HG02763 (cell line): ENCODE data around the gene GABRG3.

Experiments
- ATAC-seq: cut with Tn5 transposase; IDR thresholded peaks from one replicate; pipeline ENCODE4 v1.9.1; 2021; ENCODE audit warnings: mild to moderate bottlenecking, moderate library complexity; ENCODE audit not compliant: unreplicated experiment

GABRG3 gene

DNA sequence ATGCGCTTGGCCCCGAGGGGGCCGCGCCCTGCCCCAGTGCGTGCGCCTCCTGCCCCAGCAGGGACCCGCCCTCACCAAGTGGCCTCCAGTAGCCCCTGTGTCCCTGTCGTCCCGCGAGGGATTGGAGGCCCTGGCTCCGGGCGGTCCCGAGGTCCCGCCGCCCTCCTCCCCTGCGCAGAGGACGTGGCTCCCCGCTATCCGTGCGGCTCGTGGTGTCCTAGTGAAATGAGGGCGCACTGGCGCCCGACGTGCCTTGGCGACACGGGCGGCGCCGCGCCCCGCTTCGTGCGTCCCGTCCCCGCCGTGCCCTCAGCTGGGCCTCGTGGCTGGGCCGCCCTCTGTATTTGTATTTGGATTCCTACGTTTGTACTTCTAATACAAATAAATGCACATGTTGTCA is 570.6 kb downstream of the GABRG3 start:
- ATAC-seq: no peak

DNA sequence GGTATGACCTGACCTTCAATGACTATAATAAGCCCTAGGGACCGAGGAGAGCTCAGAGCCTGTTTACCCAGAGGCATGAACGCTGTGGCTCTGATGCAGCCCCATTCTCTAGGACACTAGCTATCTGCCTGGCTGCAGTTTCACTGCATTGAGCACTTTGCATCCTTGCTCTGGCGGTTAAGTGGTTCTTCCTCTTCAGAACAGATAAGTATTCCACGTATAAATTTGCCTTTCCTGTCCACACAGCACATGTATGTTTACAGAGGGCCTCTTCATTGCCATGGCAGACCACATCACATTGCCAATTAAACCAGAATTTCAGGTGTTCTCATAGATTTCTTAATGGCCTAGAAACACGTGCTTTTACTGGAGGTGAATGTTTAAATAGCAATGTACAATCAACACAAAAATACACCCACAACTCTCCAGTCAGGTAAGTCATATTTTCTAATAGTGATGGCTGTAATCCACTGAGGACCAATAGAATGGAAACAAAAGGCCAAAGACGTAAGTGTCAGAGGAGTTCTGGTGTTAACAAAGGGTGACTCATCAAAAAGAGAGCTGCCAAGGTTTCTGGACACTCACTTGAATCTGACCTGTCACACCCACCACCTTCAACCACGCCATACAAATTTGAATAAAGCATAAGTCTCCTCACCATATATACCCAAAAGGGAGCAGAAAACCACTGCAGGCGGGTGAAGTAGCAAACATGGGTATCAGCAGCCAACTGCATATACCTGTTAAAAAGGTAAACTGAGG is 574.7 kb downstream of the GABRG3 start:
- ATAC-seq: no peak

DNA sequence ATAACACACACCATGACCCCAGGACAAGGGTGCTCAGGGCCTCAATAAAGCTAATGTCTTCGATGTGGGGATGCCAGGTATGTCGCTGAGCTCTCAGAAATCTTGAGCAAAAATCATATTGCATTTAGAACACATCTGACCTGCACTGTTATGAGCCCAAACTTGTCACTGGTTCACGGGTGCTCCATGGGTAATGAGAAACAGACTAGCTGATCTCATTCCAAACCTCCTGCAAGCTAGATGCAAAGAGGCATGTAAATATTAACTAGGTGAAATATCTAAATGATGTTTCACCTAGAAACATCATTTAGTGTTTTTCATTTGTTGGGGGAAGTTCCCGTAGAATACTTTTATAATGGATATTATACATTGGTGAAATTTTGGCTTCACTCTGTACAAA is 578.8 kb downstream of the GABRG3 start:
- ATAC-seq: no peak

DNA sequence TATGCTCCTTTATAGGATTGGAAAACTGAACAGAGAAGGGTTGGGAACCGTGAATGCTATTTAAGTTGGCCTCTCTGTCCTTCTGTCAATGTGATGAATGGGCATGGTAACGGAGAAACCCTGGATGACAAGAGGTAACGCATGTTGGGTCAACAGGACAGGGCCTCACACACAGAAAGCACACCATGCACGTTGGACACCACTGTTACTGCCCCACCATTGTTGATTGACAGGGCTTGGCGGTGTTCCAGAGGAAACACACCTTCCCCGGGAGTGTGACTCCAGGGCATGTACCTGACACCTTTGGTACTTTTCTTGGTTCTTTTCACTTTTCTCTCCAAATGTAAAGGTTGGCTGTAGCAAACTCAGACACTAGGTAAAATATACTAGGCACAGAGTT is 579.7 kb downstream of the GABRG3 start:
- no peak for ATAC-seq

DNA sequence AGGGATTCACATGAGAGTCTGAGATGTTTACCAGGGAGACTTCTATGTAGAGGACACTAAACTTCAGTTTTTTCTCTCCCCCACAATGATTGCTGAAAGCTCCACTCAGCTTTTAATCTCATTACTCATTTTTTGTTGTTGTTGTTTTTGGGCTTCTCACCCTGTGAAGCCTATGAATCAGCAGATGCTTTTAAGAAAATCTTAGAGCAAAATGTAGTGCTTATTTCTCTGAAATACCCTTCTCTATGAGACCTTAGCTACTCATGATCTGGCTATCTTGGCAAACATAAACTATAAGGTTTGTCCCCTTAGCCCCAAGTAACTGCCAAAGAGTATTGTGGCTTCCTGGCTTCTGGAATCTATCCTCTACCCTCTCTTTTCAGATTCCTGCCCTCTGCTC is 590.8 kb downstream of the GABRG3 start:
- no peak for ATAC-seq

DNA sequence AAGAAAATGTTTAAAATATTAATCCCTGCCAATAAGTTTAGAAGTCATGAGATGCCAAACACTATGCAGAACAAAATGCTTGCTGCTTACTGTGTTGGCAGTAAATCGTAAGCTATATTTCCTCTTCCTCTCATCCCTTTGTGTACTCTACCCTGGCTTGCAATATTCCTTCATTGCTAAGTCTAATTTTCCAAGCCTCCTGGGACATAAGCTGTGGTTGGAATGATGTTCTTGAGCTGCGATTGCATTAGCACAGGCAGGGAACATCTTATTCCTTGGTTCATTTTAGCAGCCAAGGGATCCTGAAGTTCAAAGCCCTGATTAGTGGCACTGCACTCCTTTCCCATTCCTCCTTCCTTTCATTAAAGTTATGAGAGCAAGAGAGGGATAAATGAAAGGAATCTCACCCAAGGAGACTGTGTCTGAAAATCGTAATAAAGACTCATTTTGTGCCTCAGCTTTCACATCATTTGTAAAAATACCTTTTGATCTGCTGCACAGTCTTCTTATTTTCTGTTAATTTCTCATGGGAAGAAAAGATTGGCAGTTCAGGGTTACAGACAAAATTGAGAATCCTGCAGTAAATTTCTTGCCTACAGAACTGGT is 592.9 kb downstream of the GABRG3 start:
- ATAC-seq: no peak

DNA sequence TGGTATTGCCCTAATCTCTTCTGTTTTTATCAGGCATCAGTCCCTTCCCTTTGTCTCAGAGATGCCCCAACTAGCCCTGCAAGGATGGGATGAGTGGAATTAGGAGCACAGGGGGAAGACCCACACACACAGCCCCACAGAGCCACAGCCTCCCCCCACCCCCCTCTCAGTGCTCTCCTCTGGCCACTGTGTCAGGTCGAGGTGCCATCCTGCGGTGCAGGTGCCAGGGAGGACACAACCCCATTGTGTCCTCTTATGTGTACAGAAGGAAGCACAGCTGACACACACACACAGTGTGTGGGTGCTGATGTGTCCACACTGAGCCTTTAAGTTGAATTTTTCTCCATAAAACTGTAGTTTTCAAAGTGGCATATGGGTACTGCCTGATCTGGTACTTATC is 593.7 kb downstream of the GABRG3 start:
- no peak for ATAC-seq

DNA sequence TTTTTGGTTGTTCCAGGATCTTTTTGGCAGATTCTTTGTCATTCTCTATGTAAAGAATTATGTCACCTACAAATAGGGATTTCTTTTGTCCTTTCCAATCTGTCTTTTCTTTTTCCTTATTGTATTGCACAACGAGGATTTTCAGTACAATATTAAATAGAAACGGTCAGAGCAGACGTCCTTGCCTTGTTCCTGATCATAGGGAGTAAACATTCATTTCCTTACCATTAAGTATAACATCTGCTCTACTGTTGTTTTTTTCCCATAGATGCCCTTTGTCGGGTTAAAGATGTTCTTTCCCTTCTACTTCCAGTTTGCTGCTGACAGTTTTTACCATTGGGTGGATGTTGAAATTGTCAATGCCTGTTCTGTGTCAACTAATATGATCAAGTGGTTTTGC is 599.8 kb downstream of the GABRG3 start:
- ATAC-seq: no peak

DNA sequence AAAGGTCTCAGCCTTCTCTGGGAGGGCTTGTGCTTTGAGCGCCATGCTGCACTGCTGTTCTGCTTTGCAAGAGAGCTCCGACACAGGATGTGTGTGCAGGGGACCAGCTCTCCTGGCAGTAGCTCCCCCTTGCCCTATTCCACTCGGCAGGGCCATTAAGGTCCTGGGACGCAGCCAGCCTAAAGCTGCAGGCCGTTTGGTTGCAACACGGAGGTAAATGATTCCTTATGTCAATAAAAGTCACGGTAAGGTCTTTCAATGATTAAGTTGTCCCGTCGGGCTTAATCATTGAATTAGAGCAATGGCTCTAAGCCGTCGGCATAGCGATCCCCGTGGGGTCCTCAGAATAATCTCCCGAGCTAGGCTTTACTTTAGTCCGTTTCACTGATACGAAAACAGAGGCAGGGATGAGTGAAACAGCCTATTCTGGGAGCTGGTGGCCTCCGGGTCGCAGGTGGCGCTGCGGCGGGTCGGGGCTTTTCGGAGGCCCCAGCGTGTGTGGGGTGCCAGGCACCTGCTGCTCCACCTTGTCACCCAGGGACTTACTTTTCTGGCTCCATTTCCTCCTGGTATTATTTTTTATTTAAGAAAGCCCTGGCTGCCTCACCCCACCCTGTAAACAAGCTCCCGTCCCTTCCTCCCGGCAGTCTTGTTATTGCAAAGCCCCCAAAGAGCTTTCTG is 603.0 kb downstream of the GABRG3 start:
- ATAC-seq: no peak

DNA sequence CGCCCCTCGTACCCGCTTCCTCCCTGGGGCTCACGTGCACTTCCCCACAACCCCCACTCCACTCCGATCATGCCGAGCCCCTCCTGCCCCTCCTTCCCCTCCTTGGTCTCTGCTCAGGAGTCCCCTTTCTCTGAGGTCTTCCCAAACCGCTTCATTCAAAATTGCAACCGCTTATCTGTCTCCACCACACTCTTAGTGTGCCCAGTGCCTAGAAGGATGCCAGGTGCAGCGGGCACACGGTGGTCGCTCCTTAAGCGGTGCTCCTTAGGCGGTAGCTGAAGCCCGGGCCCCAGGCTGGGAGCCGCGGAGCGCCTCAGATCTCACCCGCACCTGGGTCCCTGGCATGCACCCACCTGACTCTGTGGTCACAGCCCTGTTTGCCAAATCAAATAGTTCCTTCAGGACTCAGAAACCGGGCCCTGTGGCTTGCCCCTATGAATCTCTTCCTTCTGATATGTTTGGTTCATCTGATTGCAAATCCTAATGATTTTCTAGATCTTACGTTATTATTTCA is 603.6 kb downstream of the GABRG3 start:
- no peak for ATAC-seq

DNA sequence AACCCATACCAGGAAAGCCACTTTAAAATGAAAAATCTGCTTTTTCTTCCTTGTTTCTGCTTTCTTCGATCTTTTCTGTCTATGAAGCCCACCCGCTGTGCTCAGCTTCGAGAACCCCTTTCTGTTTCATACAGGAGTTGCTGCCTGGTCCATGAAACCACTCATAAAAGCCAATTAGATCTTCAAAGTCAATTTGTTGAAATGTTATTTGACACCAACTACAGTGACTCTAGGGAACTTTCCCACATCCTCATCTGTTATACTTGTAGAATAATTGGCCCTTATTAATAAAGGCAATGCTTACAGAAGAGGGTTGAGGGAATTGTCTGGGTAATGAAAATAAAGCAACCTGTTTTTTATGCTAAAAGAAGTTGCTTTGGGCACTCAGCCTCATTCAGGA is 604.5 kb downstream of the GABRG3 start:
- no peak for ATAC-seq

DNA sequence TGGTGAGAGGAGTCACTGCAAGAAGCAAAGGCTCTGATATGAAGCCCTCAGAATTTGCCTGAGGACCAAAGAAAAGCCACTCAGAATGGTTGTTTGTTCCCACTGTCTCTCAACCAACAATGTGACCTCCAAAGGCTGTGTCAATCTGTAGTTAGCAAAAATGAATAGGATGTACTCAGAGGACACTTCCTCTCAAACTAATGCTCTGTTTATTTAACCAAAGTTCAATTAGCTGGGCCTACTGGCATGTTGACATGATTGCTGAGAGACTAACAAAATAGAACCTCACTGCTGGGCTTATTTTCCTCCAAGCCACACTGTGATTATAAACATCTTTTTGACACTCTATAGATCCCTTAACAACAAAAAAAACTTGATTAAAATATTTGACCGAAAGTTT is 605.6 kb downstream of the GABRG3 start:
- ATAC-seq: no peak

DNA sequence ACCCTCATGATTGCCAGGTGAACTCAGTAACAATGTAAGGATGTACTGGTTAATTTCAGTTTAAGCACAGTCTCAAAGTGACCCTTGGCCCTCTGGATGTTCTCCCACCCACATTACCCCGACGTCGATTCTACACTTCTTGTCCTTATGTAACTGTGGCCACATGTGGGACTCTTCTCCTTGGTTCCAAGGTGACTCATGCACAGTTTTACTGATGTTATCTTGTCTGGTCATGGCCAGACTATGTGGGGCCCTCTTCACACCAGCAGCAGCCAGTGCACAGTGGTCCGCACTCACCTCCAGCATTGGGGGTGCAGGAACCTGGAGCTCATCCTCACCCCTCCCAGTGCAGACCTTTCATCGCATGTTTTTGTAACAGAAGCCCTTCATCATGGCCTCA is 608.8 kb downstream of the GABRG3 start:
- ATAC-seq: no peak

DNA sequence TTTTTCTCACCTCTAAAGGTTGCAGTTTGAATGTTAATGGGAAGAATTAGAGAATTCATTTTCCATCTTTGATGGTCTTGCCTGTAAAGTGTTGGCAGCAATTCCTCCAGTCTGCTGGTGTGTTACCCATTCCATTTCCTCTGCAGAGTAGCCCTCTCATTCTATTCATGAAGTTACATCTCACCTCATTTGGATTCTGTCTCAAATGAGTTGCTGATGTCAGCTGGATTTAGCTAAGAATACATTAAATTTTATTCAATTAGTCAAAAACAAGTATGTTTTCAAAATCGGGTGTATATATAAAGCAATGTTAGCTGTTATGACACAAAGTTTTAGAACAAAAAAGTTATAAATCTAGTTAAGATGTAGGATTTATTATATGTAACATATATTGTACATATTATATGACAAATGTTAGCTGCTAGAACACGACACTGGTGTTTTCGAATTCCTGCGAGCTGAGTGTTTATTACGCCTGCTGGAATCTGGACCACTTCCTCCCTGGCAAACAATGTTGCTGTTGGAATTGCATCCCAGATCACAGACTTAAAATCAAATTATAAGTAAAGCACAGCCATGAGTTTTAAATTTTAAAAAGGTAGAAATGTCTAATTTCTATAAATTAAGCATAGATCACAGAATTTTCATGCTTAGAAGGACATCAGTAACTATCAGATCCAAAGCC is 611.9 kb downstream of the GABRG3 start:
- ATAC-seq: no peak

DNA sequence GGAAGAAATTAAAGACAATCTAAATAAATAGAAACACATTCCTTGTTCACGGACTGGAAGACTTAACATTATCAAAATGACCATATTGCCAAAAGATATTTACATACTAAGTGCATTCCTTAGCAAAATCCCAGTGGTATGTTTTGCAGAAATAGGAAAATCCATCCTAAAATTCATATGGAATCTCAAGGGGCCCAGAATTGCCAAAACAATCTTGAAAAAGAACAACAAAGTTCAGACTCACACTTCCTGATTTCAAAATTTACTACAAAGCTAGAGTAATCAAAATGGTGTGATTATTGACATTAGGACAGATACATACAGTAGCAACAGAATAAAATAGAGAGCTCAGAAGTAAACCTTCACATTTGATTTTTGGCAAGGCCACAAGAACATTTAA is 612.7 kb downstream of the GABRG3 start:
- no peak for ATAC-seq

DNA sequence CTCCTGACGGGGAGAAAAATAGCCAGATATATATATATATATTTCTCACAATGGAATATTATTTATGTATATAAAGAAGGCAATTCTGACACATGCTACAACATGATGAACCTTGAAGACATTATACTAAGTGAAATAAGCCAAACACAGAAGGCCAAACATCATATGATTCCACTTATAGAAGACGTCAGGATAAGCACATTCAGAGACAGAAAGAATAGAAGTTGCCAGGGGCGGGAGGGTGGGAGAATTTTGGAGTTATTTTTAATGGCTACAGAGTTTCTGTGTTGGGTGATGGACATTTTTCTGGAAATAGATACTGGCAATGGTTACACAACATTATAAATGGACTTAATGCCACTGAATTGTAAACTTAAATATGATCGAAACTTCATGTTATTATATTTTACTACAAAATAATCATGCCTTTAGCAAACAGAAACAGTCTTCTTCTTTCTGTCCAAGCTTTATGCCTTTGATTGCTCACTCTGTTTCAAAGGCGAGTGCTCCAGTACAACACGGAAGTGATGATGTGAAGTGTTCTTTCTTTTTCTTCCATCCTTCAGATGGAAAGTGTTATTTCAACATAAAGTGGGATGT is 614.2 kb downstream of the GABRG3 start:
- ATAC-seq: no peak

DNA sequence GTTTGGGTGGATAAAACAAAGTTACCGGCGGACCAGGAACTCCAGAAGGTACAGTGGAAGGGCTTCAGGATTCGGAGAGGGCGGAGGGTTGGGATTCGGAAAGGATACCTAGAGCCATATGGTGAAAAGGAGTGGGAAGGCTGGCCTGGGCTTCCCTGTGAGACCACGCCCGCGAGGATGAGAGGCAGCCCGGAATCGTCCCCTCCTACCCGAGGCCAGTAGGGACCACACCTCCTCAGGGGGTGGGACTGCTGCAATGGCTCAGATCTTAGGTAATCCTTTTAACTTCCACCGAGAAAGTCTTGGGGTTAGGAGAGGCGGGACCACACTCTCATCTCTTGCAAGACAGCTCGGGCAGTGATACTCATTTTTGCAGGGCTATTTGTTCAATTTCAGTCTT is 616.8 kb downstream of the GABRG3 start:
- ATAC-seq: no peak

DNA sequence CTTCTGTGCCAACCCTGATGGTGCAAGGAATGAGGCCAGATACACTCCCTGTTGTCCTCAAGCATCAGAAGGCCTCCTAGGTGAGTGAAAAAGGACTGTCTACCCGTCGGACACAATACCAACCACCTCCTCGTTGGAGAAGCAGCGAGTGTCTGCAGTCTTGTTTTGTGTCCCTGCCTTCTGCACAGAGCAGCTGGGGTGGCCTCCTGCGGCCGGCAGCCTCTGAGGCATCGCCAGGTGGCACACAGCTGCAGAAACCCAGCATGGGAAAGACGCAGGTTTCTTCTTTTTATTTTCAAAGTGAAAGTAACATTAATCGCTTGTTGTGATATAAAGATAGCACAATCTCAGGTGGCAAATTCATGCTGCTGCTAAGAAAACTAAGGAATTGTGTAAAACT is 618.3 kb downstream of the GABRG3 start:
- no peak for ATAC-seq

DNA sequence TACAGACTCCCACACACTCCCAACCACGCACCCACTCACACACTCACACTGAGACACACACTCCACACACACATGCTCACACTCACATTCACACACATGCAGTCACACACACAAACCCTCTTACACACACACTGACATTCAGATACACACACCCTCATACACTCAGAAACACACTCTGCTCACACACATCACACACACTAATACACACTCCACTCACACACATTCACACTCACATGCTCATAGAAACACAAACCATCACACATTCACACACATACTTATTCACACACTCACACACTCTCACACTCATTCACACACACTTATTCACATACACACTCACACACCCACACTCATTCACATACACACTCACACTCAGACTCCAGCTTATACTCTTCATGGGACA is 618.8 kb downstream of the GABRG3 start:
- no peak for ATAC-seq
